Measurements from ENCODE around the gene AEBP1. TPM values are rescaled to one million over a fixed set of nuclear protein-coding genes. Genes with fewer than 3 reads are reported as not detected.
A peak's percentile ranks its signal among the peaks of the same experiment; 100 is the strongest.

Gene AEBP1
- total RNA-seq, 1 experiment from 2014 or later: 49.3 TPM

DNA sequence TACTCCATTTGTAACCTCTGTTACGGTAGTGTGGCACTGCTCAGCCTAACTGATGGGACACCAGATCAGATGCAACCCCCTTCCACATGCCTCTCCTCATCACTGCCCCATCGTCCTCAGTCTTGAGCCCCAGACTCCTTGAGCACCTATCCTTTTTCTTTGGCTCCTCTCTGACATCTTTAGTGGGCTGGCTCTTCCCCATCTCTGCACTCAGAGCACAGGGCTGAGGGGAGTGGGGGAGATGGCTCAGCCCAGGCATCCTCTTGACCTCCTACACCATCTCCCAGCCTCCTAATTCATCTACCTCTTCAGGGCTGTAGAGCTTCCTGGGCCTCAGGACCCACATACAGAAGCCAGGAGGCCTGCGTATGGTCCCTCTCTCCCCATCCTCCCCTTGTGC lies 20.3 kb upstream of the AEBP1 start:
- no peak overlapping the region for H2BK5ac ChIP-seq (ENCODE audit: insufficient read length, low read length)
- WGBS (ENCODE audit: extremely low coverage, insufficient read length, low lambda C conversion rate): no CpG with 5 or more reads among the region's 3 CpGs
- H3K9me3 Mint-ChIP-seq: no peaks in the 10 kb centered on the region; a peak in 1 of 5 replicates

More for the DNA sequence above, 20.3 kb upstream of the AEBP1 start:
- Mint-ChIP-seq H3K27ac (no peak overlapping the region), H3K27me3 (ENCODE audit: low read depth) (peaks cover 18% of the 10 kb centered on the region), H3K4me1 (peaks cover 12 to 23% of the 10 kb centered on the region in 2 experiments), H3K4me3 (peak overlapping the region in 1 of 2 experiments; percentile 25; a peak in 1 of 5 replicates), H3K36me3 (ENCODE audit: insufficient read depth in 1 of 3, low read depth in 3 of 3) (peaks cover 5 to 15% (median 11%) of the 10 kb centered on the region in 3 experiments; a peak in 5 of 7 replicates)
- Histone ChIP-seq H3K18ac (ENCODE audit: insufficient read length, low read depth, low read length) (no peak overlapping the region), H3K4me1 (ENCODE audit: insufficient read depth, low read length) (peaks cover 4% of the 10 kb centered on the region; the same call in 1 of the 2 replicates), H4K8ac (replicated peaks; ENCODE audit: insufficient read length, low read depth, low read length) (no peak overlapping the region), H2BK15ac (ENCODE audit: low read depth, low read length) (no peak overlapping the region), H2AFZ (ENCODE audit: low read length) (no peak overlapping the region), H3K79me2 (ENCODE audit: insufficient read depth, low read length) (no peaks in the 10 kb centered on the region), H3K14ac (ENCODE audit: insufficient read depth, low read length) (no peak overlapping the region; the same call in 1 of the 2 replicates), H2BK20ac (ENCODE audit: low read depth, low read length, poor library complexity, severe bottlenecking) (no peak overlapping the region), H3K4ac (ENCODE audit: low read depth, low read length) (no peak overlapping the region), H3K4me2 (ENCODE audit: insufficient read depth, insufficient read length, low read length) (no peak overlapping the region), H3T11ph (ENCODE audit: low read length) (no peak overlapping the region), H4K91ac (ENCODE audit: insufficient read length, low read depth, low read length) (no peak overlapping the region), H3K9me3 (ENCODE audit: control insufficient read depth, low read depth, low read length) (no peaks in the 10 kb centered on the region), H3K23me2 (ENCODE audit: insufficient read length, low read depth, low read length, poor library complexity, severe bottlenecking) (no peaks in the 10 kb centered on the region), H3K27me3 (ENCODE audit: insufficient read depth, low read length) (no peaks in the 10 kb centered on the region; the same call in 1 of the 2 replicates), H3K27ac (ENCODE audit: insufficient read length, low read depth, low read length) (no peak overlapping the region), H2BK120ac (ENCODE audit: low read depth, low read length, poor library complexity, severe bottlenecking) (no peak overlapping the region), H2AK5ac (ENCODE audit: insufficient read length, low read length) (no peak overlapping the region), H3K79me1 (ENCODE audit: insufficient read depth, low read depth, low read length, poor library complexity, severe bottlenecking) (no peaks in the 10 kb centered on the region), H3K23ac (ENCODE audit: insufficient read length, low read depth, low read length) (no peak overlapping the region), H3K9ac (ENCODE audit: extremely low read depth, insufficient read length, low read length) (no peak overlapping the region), H3K56ac (ENCODE audit: insufficient read length, low read depth, low read length) (no peak overlapping the region), H2BK12ac (ENCODE audit: insufficient read length, low read depth, low read length) (no peak overlapping the region), H4K20me1 (ENCODE audit: control insufficient read depth, insufficient read depth, insufficient read length) (no peaks in the 10 kb centered on the region), H4K5ac (ENCODE audit: insufficient read length, low read depth, low read length) (no peak overlapping the region)
- TF ChIP-seq, protein P1, sequence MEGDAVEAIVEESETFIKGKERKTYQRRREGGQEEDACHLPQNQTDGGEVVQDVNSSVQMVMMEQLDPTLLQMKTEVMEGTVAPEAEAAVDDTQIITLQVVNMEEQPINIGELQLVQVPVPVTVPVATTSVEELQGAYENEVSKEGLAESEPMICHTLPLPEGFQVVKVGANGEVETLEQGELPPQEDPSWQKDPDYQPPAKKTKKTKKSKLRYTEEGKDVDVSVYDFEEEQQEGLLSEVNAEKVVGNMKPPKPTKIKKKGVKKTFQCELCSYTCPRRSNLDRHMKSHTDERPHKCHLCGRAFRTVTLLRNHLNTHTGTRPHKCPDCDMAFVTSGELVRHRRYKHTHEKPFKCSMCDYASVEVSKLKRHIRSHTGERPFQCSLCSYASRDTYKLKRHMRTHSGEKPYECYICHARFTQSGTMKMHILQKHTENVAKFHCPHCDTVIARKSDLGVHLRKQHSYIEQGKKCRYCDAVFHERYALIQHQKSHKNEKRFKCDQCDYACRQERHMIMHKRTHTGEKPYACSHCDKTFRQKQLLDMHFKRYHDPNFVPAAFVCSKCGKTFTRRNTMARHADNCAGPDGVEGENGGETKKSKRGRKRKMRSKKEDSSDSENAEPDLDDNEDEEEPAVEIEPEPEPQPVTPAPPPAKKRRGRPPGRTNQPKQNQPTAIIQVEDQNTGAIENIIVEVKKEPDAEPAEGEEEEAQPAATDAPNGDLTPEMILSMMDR (conservative IDR thresholded peaks at IDR 0.05): no peak
- DNase-seq: no peak
